Superior temporal gyrus (tissue), 1 donor: ENCODE data around the gene CLEC18A.
"Not testable (repeated sequence)": the region's sequence is repeated elsewhere in the genome, so short reads cannot be mapped to it uniquely, and the experiment has no call there.

Experiments
- DNase-seq: peaks from one replicate; pipeline ENCODE4 v3.0.0-alpha.2; 2016; ENCODE audit errors: extremely low spot score

The CLEC18A gene

DNA sequence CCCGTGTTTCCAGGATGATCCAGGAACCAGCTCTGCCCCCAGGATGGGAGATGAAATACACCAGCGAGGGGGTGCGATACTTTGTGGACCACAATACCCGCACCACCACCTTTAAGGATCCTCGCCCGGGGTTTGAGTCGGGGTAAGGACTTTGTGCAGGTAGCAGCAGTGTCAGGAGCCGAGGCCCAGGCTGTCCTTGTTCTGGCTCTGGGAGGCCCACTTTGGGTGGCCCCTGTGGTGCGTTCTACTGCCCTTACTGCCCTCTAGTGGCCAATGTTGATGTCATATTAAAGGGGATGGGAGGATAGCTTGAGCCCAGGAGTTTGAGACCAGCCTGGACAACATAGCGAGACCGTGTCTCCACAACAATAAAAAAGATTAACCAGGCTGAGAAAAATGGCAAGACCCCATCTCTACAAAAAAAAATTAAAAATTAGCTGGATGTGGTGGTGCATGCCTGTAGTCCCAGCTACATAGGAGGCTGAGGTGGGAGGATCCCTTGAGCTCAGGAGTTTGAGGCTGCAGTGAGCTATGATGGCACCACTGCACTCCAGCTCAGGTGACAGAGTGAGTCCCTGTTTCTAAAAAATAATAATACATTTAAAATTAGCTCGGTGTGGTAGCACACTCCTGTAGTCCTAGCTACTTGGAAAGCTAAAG, 20.9 kb upstream of the CLEC18A start:
- peak; percentile 79 for DNase-seq

DNA sequence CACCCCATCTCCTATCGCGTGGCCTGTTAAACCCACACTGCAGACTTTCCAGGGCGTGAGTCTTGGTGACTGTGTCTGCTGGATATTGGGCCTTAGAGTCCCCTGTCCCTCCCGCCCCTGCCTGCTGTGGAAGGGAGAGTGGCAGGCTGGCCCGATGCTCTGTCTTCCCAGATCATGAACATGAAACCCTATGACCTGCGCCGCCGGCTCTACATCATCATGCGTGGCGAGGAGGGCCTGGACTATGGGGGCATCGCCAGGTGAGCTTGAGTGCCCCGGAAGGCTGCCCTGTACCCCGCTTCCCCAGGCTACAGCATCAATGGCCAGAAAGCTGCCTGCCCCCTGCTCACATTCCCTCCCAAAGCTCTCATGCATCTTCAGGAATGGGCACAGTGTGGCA, 19.5 kb upstream of the CLEC18A start:
- no peak for DNase-seq

DNA sequence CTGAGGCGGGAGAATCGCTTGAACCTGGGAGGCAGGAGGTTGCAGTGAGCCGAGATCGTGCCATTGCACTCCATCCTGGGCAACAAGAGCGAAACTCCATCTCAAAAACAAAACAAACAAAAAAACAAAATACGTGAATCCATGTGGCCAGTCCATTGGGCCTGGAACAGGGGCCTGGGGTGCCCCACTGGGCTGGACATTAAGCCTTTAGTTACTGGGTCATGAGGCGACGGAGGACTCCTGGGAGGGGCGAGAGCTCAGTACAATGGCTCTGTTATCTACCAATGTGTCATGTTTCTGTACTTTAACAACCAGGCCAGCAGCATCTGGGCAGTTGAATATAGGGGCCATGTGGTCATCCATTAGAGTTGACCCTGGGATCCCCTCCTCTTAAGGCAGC, 18.9 kb upstream of the CLEC18A start:
- peak; percentile 81 for DNase-seq

DNA sequence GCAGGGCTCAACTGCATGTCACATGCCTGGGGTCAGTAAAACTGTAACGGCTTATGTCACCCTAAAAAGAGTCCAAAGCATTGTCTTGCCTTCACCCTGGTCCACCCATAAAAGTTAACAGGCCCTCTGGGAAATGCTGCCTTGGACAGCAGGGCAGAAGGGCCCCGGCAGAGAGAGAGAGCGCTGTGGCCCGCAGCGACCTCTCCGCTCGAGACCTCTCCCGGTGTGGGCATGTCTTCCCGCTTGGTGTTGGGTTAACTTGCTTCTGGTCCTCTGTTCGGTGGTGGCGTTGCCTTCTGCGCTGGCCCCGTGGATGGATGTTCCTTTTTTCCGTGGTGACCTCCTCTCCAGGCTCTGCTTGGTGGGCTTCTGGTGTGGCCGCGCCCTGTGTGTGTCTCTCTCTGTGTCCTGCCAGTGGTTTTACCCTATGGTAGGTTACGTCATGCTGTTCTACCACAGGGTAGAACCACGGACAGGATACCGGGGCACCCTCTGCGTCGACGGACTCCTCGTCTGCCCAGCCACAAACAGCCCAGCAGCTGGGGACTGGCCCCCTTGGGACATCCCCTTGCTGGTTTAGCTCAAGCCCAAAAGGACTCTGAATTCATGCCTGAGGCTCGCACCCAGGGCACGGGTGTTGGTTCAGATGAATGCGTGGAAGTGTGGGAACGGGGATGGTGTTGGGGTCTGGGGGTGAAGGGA, 18.3 kb upstream of the CLEC18A start:
- DNase-seq: no peak

DNA sequence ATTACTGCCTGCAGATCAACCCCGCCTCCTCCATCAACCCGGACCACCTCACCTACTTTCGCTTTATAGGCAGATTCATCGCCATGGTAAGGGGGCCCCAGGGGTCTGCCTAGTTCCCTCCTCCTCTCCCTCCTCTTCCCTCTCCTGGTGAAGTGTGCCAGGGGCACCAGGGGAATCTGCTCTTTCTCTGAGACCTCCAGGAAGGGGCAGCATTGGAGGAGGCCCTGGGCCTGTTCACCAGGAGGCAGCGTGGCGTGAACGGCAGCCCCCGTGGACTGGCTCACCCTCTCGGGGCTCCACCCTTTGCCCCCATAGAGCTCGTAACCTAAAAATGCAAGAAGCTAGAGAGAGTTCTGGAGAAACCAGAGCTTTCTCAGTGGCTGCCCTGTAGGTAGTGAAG, 17.1 kb upstream of the CLEC18A start:
- no peak for DNase-seq

DNA sequence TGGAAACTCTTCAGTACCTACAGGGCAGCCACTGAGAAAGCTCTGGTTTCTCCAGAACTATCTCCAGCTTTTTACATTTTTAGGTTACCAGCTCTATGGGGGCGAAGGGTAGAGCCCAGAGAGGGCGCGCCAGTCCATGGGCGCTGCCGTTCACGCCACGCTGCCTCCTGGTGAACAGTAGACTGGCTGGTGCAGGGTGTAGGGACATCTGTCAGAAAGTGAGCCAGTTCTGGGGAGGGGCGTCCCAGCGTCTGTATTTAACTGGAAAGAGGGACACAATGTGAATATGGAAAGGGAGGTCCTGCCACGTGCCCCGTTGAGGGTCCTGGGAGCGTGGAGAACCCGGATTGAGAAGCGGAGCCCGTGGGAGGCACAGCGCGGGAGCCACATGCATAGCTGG, 16.4 kb upstream of the CLEC18A start:
- no peak for DNase-seq

DNA sequence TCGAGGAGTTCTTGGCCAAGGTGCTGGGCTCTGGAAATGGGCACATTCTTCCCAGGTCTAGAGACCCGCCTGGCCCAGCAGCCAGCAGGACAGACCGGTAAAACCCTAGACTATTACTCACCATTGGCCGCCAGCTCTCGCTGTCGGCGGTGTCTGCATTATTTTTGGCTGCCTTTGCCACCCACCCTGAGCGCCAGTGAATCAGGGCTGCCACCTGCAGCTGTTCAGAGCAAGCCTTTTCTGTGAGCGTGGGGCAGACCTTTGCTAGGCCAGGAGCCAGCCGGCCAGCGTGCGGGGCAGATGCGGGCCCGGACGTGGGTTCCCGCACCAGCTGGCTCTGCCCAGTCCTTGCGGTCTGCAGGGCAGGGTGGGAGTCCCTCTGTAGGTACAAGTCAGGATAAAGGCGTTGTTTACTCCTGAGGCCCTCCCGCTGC, 15.8 kb upstream of the CLEC18A start:
- DNase-seq: peak; percentile 27

DNA sequence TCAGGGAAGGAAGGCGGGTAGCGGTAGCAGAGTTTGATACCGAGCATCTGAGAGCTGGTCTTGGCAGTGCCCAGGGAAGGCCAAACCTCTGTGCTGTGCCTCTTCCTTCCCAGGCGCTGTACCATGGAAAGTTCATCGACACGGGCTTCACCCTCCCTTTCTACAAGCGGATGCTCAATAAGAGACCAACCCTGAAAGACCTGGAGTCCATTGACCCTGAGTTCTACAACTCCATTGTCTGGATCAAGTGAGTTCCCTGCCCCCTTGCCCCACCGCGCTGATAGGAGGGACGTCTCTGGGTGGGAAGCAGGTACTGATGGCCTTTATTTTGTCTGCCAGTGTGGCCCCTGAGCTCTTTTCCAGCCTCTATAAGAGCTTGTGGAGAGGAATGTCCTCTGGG, 15.4 kb upstream of the CLEC18A start:
- DNase-seq: no peak

DNA sequence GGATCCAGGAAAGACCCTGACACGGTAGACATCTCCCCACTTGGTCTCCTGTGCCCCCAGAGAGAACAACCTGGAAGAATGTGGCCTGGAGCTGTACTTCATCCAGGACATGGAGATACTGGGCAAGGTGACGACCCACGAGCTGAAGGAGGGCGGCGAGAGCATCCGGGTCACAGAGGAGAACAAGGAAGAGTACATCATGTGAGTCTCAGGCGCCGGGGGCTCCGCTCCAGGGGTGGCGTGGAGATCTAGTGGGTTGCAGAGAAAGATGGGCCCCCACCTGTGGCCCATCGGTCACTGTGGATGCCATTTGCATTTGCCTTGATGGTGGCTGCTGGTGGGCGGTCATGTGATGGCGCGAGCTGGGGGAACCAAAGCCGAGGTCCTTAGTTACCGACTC, 14.9 kb upstream of the CLEC18A start:
- DNase-seq: no peak

DNA sequence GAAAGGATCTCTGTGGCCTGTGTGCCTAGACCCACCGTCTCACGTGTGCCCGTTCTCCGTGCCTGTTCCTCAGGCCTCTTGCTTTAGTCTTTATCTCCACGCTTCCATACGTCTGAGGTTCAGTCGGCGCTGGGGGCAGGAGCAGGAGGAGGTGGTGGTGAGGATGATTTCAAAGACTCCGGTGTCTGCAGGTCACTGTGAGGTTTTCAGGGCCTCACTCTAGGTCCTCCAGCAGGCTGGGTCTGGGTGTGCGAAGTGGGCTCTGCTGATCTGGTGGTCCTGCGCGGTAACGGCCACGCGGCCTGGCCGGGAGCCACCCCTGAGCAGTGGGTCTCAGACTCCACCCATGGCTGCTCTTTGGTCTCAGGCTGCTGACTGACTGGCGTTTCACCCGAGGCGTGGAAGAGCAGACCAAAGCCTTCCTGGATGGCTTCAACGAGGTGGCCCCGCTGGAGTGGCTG, 14.4 kb upstream of the CLEC18A start:
- no peak for DNase-seq

DNA sequence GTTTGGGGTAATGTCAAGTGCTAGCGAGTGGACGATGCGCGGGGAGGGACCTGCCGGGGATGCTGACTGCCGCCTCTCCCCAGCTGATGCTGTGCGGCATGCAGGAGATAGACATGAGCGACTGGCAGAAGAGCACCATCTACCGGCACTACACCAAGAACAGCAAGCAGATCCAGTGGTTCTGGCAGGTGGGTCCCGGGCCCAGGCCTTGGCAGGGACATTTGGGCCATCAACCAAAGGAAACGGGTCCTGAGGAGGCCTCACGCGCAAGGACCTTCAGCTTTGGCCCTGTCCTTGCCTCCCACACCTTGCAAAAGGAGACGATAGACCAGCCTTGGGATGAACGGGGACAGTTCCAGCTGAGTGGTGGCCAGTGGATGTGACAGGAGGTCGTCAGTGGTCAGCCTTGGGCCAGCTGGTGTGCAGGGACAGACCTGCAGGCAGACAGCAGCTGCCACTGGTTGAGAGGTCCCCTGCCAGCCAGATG, 13.6 kb upstream of the CLEC18A start:
- DNase-seq: peak; percentile 78

DNA sequence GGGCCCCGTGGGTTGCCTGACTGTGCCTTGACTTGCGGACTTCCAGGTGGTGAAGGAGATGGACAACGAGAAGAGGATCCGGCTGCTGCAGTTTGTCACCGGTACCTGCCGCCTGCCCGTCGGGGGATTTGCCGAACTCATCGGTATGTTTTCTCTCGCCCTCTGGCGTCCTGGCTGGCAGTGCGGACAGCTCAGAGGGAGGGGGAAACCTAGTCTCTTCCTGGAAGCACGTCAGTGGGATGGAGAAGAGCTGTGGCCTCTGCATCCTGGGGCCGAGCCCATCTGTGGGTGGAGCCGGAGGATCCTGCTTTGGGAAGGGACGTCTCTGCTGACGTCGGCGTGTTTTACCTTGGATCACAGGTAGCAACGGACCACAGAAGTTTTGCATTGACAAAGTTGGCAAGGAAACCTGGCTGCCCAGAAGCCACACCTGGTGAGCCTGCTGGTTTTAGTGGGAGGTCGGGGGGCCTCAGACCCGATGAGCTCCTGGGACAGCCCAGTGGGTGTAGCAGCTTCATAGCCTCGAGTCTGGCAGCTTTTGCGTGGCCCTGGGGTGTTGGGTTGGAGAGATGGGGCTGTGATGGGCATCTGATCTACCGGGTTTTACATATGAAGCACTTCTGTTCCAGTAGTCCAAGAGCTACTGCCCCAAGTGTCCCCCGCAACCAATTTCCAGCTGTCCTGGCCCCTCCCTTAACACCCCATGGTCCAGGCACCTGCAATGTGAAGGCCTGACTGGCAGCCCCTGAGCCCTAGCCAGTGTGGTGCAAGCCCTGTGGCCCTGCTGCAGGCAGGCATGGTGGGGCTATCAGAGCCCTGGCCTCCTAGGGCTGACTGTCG, 11.9 kb upstream of the CLEC18A start:
- no peak for DNase-seq

DNA sequence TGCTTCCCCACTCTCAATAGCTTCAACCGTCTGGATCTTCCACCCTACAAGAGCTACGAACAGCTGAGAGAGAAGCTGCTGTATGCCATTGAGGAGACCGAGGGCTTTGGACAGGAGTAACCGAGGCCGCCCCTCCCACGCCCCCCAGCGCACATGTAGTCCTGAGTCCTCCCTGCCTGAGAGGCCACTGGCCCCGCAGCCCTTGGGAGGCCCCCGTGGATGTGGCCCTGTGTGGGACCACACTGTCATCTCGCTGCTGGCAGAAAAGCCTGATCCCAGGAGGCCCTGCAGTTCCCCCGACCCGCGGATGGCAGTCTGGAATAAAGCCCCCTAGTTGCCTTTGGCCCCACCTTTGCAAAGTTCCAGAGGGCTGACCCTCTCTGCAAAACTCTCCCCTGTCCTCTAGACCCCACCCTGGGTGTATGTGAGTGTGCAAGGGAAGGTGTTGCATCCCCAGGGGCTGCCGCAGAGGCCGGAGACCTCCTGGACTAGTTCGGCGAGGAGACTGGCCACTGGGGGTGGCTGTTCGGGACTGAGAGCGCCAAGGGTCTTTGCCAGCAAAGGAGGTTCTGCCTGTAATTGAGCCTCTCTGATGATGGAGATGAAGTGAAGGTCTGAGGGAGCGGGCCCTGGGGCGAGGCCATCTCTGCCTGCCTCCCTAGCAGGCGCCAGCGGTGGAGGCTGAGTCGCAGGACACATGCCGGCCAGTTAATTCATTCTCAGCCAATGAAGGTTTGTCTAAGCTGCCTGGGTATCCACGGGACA, 11.1 kb upstream of the CLEC18A start:
- DNase-seq: no peak

DNA sequence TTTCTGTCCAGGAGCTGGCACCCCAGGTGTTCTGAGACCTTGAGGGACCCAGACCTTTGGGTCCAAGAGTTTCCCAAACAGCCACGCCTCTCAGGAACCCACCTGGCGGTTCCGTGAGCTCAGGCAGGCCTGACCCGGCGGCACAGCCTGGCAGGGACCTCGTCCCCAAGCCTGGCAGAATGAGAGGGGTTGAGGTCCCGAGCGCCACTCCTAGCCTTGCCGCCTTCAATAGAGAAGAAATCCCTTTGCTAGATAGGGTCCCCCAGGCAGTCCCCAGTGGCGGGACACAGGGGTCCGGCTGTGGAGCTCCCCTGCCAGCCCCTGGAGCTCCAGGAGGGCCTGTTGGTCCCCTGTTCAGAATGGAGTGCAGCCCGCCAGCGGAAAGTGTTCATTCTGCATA, 10.5 kb upstream of the CLEC18A start:
- DNase-seq: no peak

DNA sequence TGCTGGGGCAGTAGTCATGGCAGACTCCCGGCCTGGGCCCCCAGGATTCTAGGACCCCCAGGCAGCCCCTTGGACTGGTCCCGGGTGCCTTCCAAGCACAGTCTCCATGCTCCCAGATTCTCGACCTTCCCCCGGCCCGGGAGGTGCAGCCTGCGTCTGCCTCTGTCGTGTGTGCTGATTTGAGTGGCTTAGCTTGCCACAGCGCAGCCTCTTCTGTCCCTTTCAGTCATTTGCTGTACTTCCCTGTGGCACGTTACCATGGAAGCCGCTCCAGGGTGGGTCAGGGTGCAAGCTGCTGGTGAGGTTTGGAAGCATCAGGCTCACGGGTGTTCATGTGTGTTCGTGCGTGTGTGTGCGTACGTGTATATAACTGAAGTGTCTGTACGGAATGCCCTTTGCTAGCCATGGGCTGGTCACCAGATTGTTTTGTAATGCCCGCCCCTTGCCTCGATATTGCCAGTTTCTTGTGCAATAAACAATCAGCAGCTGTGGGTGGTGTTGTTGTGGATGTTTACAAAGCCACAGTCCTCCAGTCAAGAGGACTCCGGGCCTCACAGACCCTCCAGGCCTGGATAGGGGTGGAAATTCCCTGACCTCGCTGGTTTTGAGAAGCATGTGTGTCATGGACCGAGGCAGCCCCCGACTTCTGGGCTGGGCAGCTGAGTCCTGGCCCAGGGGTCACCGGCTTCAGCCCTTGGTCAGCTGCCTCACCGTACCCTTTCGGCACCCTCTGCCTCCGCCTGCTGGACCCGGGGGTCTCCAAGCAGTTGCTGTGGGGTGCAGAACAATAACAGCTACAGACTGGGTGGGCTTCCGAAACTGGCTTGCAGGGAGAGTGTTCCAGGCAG, 9.7 kb upstream of the CLEC18A start:
- DNase-seq: no peak

DNA sequence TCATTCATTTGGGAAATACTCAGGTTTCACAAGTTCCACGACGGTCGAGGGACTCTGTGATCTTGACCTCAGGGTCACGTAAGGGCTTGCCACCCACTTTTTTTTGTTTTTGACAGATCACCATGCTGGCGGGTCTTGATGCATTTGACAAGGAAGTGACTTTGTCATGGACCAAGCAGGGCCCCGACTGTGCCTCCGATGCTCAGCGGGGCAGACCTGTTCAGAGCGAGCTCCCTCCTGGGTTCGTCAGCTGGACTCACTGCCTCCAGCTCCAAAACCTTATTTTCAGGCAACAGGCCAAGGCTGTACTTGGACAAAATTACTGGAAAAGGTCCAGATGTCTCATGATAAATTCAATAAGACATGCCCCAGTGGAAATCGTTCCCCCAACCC, 9.0 kb upstream of the CLEC18A start:
- DNase-seq: no peak

DNA sequence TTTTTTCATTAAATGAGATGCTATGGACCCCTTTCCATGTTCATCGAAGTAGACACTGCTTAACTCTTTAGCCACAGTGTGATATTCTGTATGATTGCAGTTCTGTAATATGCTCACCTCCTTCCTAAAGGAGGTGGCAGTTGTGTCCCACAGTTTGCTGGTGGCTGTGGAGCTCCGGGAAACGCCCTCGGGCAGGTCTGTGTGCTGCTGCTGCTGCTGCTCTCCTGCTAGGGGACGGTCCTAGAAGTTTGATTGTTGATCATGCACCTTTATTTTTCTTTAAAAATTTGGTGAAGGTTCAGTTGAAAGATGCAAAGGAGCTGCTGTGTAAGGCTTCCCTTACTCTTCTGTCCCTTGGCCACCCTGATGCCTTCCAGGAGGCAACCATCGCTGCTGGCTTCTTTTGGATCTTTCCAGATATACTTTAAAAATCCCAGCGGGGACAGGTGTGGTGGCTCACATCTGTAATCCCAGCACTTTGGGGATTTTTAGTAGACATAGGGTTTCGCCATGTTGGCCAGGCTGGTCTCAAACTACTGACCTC, 8.4 kb upstream of the CLEC18A start:
- no peak for DNase-seq

DNA sequence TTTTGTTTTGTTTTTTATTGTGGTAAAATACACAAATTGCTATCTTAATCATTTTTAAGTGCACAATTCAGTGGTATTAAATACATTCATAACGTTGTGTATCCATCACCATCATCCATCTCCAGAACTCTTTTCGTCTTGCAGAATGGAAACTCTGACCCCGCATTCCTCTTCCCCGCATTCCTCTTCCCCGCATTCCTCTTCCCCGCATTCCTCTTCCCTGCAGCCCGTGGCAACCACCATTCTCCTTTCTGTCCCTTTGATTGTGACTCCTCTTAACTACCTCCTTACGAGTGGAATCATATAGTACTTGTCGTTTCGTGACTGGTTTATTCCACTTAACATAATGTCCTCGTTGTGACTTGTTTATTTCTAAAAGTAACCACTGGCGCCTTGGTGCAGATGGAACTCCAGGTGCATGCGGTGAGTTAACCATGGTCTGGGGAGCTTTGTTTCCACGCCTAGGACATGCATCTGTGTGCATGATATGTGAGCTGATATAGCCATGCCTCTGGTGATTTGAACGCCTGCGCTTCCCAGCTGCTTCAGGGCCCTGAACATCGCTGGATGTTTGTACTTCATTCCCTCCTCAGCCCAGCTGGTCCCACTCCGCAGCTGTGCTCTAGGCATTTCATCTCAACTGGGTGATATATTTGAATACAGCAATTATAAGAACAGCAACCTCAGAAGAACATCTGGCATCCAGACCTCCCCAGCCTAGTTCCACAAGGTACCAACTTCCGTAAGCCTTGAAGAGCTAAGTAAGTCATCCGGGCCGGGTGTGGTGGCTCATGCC, 7.7 kb upstream of the CLEC18A start:
- DNase-seq: not testable (repeated sequence)

DNA sequence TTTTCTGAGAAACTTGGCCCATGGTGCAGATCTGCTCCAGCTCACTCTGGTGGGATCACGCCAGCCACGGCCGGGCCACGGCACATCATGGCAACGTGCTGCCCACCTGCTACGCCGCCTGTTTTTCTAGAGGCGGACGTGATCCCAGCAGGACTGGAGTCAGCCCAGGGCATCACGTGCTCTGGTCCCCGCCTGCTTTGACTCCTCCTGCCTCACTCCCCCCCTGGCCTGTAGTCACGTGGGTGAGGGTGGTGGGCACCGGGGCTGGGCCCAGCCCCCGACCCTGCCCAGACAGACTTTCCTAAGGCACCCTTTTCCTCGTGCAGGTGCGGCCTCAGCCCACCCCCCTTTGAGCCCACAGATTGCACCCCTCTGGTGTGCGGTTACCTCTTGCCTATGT, 723 bp upstream of the CLEC18A start:
- not testable (repeated sequence) for DNase-seq

DNA sequence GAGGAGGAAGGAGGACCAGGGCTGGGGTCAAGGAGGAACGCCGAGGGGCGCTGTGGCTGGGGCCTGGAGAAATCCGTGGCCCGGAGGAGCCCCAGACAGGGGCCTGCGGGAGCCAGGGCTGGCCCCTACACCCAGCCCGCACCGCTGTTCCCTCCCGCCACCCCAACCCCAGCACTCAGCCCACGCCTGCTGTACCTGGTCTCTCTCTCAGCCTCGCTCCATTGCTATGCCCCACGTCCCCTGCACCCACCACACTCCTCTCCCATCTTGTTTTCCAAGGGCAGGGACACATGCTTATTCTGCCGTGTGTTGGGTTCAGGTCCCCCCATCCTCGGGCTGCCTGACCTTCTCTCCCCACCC, 518 bp downstream of the CLEC18A start:
- not testable (repeated sequence) for DNase-seq
